PC-9 (cell line): ENCODE data around the gene KRTAP4-2.

ENCODE experiments used
- EZH2 ChIP-seq: fragments of 200-600 bp; sonication (generic); IDR thresholded peaks from 2 replicates; pipeline ENCODE4 v1.8.0; 2017; ENCODE audit warnings: antibody characterized with exemption, low read depth
- TF ChIP-seq, protein P1 (sequence below): fragments of 200-600 bp; sonication (generic); conservative IDR thresholded peaks from 2 replicates; pipeline ENCODE4 v1.6.1; 2017; ENCODE audit warnings: mixed run types, antibody characterized with exemption, mild to moderate bottlenecking, moderate library complexity

- TF ChIP-seq, protein P1, sequence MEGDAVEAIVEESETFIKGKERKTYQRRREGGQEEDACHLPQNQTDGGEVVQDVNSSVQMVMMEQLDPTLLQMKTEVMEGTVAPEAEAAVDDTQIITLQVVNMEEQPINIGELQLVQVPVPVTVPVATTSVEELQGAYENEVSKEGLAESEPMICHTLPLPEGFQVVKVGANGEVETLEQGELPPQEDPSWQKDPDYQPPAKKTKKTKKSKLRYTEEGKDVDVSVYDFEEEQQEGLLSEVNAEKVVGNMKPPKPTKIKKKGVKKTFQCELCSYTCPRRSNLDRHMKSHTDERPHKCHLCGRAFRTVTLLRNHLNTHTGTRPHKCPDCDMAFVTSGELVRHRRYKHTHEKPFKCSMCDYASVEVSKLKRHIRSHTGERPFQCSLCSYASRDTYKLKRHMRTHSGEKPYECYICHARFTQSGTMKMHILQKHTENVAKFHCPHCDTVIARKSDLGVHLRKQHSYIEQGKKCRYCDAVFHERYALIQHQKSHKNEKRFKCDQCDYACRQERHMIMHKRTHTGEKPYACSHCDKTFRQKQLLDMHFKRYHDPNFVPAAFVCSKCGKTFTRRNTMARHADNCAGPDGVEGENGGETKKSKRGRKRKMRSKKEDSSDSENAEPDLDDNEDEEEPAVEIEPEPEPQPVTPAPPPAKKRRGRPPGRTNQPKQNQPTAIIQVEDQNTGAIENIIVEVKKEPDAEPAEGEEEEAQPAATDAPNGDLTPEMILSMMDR = no peak
- TF ChIP-seq EZH2 = no peak
Measured at GRCh38 chr17:41176744-41177387, 1.2 kb downstream of the KRTAP4-2 start.
